Endodermal cell (in vitro differentiated cells): ENCODE results near the gene DLG2. TPM values are rescaled to one million over a fixed set of nuclear protein-coding genes. Genes with fewer than 3 reads are reported as not detected.
A peak's percentile ranks its signal among the peaks of the same experiment; 100 is the strongest.

ENCODE experiments used
- DNase-seq: peaks from one replicate; pipeline ENCODE4 v3.0.0-alpha.2; 2017
- H3K27ac ChIP-seq: 2 replicates; pipeline ENCODE4 v1.5.1; 2013; ENCODE audit warnings: mild to moderate bottlenecking, low read depth, low read length, moderate library complexity
- H3K27me3 ChIP-seq: 2 replicates; pipeline ENCODE4 v1.6.1; 2013; ENCODE audit warnings: mild to moderate bottlenecking, low read length, moderate library complexity; ENCODE audit not compliant: insufficient read depth, control insufficient read depth, poor library complexity, severe bottlenecking
- H3K36me3 ChIP-seq: 2 replicates; pipeline ENCODE4 v1.7.0; 2013; ENCODE audit warnings: mild to moderate bottlenecking, low read length, moderate library complexity; ENCODE audit not compliant: control insufficient read depth, insufficient read depth
- H3K4me1 ChIP-seq: one replicate; pipeline ENCODE4 v1.7.0; 2013; ENCODE audit warnings: low read length; ENCODE audit not compliant: control insufficient read depth, insufficient read depth
- H3K4me3 ChIP-seq: 2 replicates; pipeline ENCODE4 v1.5.1; 2013; ENCODE audit warnings: mild to moderate bottlenecking, low read length, moderate library complexity
- H3K9ac ChIP-seq: 2 replicates; pipeline ENCODE4 v1.6.1; 2013; ENCODE audit warnings: mild to moderate bottlenecking, low read length, moderate library complexity; ENCODE audit not compliant: poor library complexity, severe bottlenecking; ENCODE audit errors: extremely low read depth
- H3K9me3 ChIP-seq: 2 replicates; pipeline ENCODE4 v1.6.1; 2013; ENCODE audit warnings: mild to moderate bottlenecking, low read length, moderate library complexity; ENCODE audit not compliant: control insufficient read depth
- H3K27ac Mint-ChIP-seq: 2 replicates; pipeline ENCODE4 v1.8.0; 2020; ENCODE audit warnings: mixed read lengths
- H3K27me3 Mint-ChIP-seq: 2 replicates; pipeline ENCODE4 v1.8.0; 2021; ENCODE audit warnings: mild to moderate bottlenecking, mixed read lengths; ENCODE audit not compliant: insufficient read depth
- H3K36me3 Mint-ChIP-seq: 2 replicates; pipeline ENCODE4 v1.8.0; 2020; ENCODE audit warnings: low read depth, mixed read lengths
- H3K4me1 Mint-ChIP-seq: 2 replicates; pipeline ENCODE4 v1.8.0; 2020; ENCODE audit warnings: mixed read lengths
- H3K4me3 Mint-ChIP-seq: 2 replicates; pipeline ENCODE4 v1.8.0; 2020; ENCODE audit warnings: mild to moderate bottlenecking, moderate library complexity, mixed read lengths
- H3K9me3 Mint-ChIP-seq: 2 replicates; pipeline ENCODE4 v1.8.0; 2020; ENCODE audit warnings: mild to moderate bottlenecking, mixed read lengths
- CTCF ChIP-seq: fragments of 200-600 bp; sonication (generic); conservative IDR thresholded peaks from 2 replicates; pipeline ENCODE4 v1.5.0; 2021; ENCODE audit warnings: antibody characterized with exemption, mild to moderate bottlenecking
- WGBS, 2 experiments: methylation state at CpG; one replicate each; pipeline versions ENCODE4 v1.1.5 to v1.1.7; 2013; ENCODE audit warnings: missing lambda C conversion rate in 2 of 2, mixed read lengths in 1 of 2; ENCODE audit not compliant: insufficient coverage in 1 of 2, insufficient read length in 1 of 2; 5-methylcytosine and 5-hydroxymethylcytosine counted together
- total RNA-seq, 2 donors: library from RNA; stranded (reverse); fragmentation: NEBNext Ultra II Directional in 1 of 2; extraction: Animal tissue kit (Norgen Biotek cat#: 25700) in 1 of 2; gene quantifications; 2 replicates in 1 of 2; 3 replicates in 1 of 2; pipeline ENCODE4 v1.2.1, GENCODE V29; 2021

DLG2 gene
- total RNA-seq, 2 donors from 2014 or later: 9.6 to 10.6 TPM

- H3K9ac ChIP-seq: no peak overlapping the region
- H3K4me3 ChIP-seq: no peak overlapping the region
- H3K27me3 ChIP-seq: no peaks in the 10 kb centered on the region
- no peaks in the 10 kb centered on the region for H3K4me1 ChIP-seq
- Mint-ChIP-seq H3K4me1 (no peaks in the 10 kb centered on the region), H3K4me3 (no peak overlapping the region), H3K27ac (no peak overlapping the region), H3K9me3 (peaks cover 25% of the 10 kb centered on the region), H3K27me3 (no peaks in the 10 kb centered on the region), H3K36me3 (peaks cover 4% of the 10 kb centered on the region)
- no peak overlapping the region for H3K27ac ChIP-seq
- no peaks in the 10 kb centered on the region for H3K36me3 ChIP-seq
- no peak for DNase-seq
- 90% methylated on average over 1 of the region's 1 CpG; no CpG with 5 or more reads in 1 of the 2 experiments for WGBS, 2 experiments
- H3K9me3 ChIP-seq: peaks cover 11% of the 10 kb centered on the region
- TF ChIP-seq CTCF: no peak
These were observed 75.3 kb downstream of the DLG2 start for GRCh38 chr11:85551881-85552280.

- no peak for DNase-seq
- Mint-ChIP-seq H3K27ac (peak overlapping the region; percentile 62), H3K36me3 (no peaks in the 10 kb centered on the region), H3K9me3 (peaks cover 15% of the 10 kb centered on the region), H3K4me1 (peaks cover 29% of the 10 kb centered on the region), H3K27me3 (no peaks in the 10 kb centered on the region), H3K4me3 (no peak overlapping the region)
- Histone ChIP-seq H3K4me3 (no peak overlapping the region), H3K27ac (peak overlapping the region; percentile 9), H3K4me1 (peaks cover 7% of the 10 kb centered on the region), H3K36me3 (no peaks in the 10 kb centered on the region), H3K9ac (no peak overlapping the region), H3K27me3 (no peaks in the 10 kb centered on the region), H3K9me3 (no peaks in the 10 kb centered on the region)
- TF ChIP-seq CTCF: no peak
These were observed 85.5 kb downstream of the DLG2 start for GRCh38 chr11:85541683-85542082.

- H3K4me1 ChIP-seq: peaks cover 7% of the 10 kb centered on the region
- H3K36me3 ChIP-seq: no peaks in the 10 kb centered on the region
- H3K9ac ChIP-seq: no peak overlapping the region
- H3K9me3 Mint-ChIP-seq: peaks cover 15% of the 10 kb centered on the region
- H3K27me3 ChIP-seq: no peaks in the 10 kb centered on the region
- TF ChIP-seq CTCF: peak; percentile 71
- H3K4me1 Mint-ChIP-seq: peaks cover 29% of the 10 kb centered on the region
- H3K27ac ChIP-seq: no peak overlapping the region
- peak; percentile 71 for DNase-seq
- H3K27ac Mint-ChIP-seq: peak overlapping the region; percentile 62
- no peak overlapping the region for H3K4me3 Mint-ChIP-seq
- H3K9me3 ChIP-seq: no peaks in the 10 kb centered on the region
- H3K27me3 Mint-ChIP-seq: no peaks in the 10 kb centered on the region
- no peak overlapping the region for H3K4me3 ChIP-seq
- WGBS, 2 experiments: 79 to 80% methylated on average over 2 to 6 of the region's 6 CpGs
- H3K36me3 Mint-ChIP-seq: no peaks in the 10 kb centered on the region
These were observed 86.4 kb downstream of the DLG2 start for GRCh38 chr11:85540635-85541205.
